Lower leg skin (tissue), 3 donors: Measurements from ENCODE around the gene GABBR2.

Source experiments
- POLR2A ChIP-seq, 2 donors: fragments of 450-650 bp; IDR thresholded peaks; one replicate each; pipeline ENCODE4 v1.6.1; 2016 to 2017; ENCODE audit warnings: antibody characterized with exemption in 2 of 2, mild to moderate bottlenecking in 1 of 2, moderate library complexity in 1 of 2
- TF ChIP-seq, protein P1 (sequence below), 3 donors: fragments of 450-650 bp; IDR thresholded peaks; one replicate each; pipeline ENCODE4 v1.5.1; 2016; ENCODE audit warnings: antibody characterized with exemption in 3 of 3, mild to moderate bottlenecking in 3 of 3, moderate library complexity in 2 of 3

GRCh38 chr9:98632839-98633238 lies 75.9 kb downstream of the GABBR2 start:
- TF ChIP-seq, protein P1, sequence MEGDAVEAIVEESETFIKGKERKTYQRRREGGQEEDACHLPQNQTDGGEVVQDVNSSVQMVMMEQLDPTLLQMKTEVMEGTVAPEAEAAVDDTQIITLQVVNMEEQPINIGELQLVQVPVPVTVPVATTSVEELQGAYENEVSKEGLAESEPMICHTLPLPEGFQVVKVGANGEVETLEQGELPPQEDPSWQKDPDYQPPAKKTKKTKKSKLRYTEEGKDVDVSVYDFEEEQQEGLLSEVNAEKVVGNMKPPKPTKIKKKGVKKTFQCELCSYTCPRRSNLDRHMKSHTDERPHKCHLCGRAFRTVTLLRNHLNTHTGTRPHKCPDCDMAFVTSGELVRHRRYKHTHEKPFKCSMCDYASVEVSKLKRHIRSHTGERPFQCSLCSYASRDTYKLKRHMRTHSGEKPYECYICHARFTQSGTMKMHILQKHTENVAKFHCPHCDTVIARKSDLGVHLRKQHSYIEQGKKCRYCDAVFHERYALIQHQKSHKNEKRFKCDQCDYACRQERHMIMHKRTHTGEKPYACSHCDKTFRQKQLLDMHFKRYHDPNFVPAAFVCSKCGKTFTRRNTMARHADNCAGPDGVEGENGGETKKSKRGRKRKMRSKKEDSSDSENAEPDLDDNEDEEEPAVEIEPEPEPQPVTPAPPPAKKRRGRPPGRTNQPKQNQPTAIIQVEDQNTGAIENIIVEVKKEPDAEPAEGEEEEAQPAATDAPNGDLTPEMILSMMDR (IDR thresholded peaks at IDR 0.05), result no peak
- no peak for TF ChIP-seq POLR2A (IDR thresholded peaks at IDR 0.05)
